Inferior parietal cortex (tissue), 1 donor: Measurements from ENCODE around the gene GSG1.
"Not testable (repeated sequence)": the region's sequence is repeated elsewhere in the genome, so short reads cannot be mapped to it uniquely, and the experiment has no call there.

ENCODE experiments used
- DNase-seq: peaks from one replicate; pipeline ENCODE4 v3.0.0-alpha.2; 2016; ENCODE audit errors: extremely low spot score

GSG1 gene

GRCh38 chr12:13062669-13063068 is 40.8 kb downstream of the GSG1 start:
- no peak for DNase-seq

- no peak for DNase-seq
These were observed 42.1 kb downstream of the GSG1 start for GRCh38 chr12:13061377-13061776.

- DNase-seq = no peak
These were observed 42.9 kb downstream of the GSG1 start for GRCh38 chr12:13060581-13060980.

- not testable (repeated sequence) for DNase-seq
These were observed 49.9 kb downstream of the GSG1 start for GRCh38 chr12:13053617-13054016.

DNA sequence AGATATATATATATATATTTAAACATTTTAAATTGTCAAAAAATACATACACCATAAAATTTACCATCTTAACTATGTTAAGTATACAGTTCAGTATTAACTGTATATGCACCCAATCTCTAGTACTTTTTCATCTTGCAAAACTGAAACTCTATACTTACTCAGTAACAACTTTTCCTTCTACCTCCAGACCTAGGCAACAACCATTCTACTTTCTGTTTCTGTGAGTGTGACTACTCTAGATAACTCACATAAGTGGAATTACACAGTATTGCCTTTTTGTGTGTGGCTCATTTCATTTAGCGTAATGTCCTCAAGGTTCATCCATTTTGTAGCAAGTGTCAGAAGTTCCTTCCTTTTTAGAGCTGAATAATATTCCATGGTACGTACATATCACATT is 51.0 kb downstream of the GSG1 start:
- no peak for DNase-seq

DNA sequence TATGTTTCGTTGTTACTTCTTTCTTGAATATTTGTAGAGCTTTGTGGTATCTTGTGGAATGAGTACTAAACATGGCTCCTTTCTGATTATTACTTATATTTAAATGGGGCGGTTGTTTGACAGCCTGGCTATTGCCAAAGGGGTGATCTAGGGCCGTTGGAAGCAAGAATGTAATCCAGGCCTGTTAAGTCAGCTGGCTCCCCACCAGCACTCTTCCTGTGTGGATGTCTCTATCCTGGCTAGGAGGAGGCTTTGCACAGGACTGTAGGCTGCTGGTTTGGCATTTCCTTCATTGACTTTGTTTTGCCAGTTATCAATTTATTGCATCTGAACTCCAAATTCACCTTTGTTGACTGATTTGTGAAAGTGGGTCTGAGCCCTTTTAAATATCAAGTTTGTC is 53.7 kb downstream of the GSG1 start:
- DNase-seq = no peak

- DNase-seq = no peak
These were observed 56.5 kb downstream of the GSG1 start for GRCh38 chr12:13046964-13047363.

DNA sequence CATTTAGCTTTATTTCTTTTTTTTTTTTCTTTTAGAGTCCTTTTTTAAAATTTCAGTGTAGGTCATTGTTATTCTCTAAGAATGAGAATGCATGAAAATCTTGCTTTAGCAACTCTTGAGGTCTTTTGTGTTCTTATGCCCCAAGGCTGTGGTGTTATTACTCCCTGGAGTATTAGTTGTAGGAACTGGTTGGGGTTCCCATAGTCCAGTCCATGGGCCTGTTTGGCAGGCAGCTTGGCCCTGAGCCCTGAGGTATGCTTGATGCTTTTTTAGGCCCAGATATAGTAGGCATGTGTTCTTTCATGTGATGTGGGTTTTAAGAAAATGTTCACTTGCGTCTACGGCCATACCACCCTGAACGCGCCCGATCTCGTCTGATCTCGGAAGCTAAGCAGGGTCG is 57.7 kb downstream of the GSG1 start:
- DNase-seq = no peak

GRCh38 chr12:13044906-13045299 is 58.6 kb downstream of the GSG1 start:
- no peak for DNase-seq

DNA sequence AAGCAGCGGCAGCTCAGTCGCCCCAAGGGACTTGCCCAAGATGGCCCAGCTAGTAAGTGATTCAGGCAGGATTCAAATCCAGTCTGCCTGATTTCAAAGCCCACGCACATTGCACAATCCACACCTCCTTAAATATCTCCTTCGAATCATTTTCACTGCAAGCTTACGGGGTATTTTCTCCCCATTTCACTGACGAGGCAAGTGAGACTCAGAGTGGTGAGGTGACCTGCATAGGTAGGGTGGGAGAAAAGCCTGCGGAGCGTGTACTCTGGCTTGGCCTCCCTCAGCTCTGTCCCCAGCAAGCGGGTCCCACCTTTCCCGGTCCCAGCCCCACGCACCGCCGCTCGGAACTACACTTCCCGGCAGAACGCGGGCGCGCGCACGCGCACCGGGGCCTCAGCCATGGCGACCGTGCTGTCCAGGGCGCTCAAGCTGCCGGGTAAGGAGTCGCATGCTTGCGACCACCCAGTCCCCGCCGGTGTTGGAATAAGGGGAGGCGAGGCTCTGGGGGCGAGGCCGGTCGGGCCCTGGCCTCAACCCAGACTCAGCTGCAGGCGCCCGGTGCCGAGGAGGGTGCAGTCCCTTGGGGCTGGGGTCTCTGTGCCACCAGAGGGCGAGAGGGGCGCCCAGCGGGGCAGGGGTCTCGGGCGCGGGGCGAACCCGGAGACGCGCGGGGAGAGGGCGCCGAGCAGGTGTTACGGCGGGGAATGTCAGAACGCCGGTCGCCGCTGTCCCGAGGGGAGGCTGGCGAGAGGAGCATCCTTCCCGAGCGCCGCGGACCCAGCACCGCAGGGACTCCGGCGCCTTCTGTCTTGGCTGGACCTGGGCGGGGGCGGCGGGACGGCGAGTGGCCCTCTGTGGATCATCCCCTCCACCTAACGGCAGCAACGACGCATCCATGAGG is 59.2 kb downstream of the GSG1 start, which contains the start of gene FAM234B:
FAM234B (plus strand) TSS at position 380 of the 904 bp plus-strand sequence; CDS start at position 403, 23 bp downstream.
- DNase-seq = peak; percentile 76

DNA sequence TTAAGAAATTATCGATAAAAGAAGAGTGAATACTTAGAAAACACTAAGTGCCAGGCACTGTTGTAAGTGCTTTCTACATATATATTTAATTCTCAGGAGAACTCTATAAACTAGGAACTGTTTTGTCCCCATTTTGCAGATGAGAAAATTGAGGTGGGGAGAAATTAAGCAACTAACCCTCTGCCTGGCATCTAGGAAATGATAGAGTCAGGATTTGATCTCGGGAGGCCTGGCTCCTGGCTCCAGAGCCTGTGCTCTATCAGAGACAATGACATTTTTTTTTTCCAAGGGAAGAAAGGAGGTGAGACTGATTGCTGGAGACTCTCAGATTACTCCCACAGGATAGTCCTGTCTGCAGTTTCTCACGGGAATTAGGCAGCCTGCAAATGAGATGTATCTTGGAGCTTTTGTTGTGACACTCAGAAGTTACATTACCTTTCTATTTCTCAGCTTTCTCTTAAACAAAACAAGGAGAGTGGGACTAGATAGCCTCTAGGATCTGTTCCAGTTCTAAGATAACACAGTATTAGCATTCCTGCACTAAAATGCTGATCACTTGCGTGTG is 60.7 kb downstream of the GSG1 start:
- no peak for DNase-seq

DNA sequence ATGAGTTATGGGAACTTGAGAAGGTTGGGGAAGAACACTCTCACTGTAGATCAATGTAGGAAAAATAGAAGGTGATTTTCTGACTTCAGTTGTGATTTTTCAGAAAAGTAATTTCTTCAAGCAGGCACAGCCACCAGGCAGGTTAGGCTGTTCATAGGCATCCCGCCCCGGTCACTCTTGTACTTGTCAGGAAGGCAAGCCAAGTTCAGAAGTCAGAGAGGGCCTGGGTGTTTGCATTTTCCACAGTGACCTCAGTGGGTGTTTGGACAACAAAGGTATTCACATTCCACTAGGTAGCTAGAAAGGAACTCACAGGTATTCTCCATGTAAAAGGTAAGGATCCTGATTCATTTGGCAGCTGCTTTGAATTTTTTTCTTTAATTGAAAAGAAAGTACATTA is 62.2 kb downstream of the GSG1 start:
- no peak for DNase-seq

DNA sequence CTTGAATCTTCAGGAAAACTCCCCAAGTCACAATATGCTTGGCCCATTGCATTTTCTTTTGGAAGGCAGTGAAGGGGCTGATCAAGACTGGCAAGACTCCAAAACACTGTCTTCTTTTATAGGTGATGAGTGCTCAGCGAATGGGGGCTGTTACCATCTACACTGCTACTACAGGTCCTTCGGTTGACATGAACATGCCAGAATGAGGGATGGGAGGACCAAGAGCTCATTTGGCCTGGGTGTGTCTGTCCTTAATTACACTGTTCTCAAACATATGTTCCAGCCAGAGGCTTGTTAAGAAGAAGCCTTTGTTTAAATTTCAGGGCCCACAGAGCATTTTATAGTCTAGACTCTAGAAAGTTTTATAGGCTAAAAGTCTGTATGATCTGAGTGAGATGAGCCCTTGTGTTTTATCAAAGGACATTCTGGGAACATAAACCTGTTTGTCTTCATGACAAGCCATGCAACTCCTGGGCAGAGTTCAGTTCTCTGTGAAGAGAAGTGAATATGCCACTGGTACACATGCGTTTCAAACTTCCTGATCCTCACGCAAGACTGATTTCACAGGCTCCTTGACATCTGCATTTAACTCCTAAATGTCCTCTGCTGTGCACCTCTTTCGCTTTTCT is 64.0 kb downstream of the GSG1 start:
- no peak for DNase-seq

DNA sequence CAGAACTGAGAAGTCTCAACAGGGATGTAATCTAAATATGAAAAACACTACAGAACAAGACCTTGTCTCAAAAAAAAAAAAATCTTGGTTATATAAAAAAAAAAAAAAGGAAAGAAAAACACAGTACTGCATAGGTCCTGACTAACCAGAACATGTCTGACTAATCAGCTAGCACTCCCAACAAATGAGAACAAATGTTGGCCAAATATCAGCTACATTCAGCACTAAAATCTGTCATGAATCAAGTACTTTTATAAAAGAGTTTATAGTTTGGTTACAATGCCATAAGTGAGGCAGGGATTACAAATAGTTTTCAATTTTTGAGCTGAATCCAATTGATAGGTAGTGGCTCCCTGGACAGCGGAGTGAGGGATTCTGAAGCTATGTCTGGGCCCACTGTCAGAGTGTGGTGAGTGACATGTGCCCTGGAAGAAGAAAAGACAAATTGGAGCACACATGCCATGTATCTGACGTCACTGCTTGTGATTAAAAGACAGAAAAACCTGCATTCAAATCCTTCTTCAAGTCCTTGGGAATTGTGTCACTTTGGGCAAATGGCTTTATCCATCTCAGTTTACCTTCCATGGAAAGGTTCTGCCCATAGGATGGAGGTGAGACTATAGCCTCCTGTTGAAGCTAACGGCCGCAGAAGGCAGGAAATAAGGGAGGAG is 64.8 kb downstream of the GSG1 start:
- DNase-seq = no peak

DNA sequence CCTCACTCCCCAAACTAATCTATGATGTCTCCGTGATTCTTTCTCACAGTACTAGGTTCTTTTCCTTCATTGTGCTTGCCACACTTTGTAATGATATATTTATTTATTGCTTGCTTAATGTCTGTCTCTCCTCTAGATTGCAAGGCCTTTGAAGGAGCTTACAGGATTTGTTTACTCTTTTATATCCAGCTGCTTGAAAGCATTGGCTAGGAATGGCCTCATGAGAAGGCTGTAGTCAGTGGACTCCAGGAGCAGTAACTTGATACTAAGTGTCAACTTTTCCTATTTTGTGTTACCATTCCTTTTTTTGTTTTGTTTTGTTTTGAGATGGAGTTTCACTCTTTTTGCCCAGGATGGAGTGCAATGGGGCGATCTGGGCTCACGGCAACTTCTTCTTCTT is 66.6 kb downstream of the GSG1 start:
- DNase-seq = no peak

- not testable (repeated sequence) for DNase-seq
These were observed 68.1 kb downstream of the GSG1 start for GRCh38 chr12:13035335-13035734.
